Fibroblast of lung (primary cell): ENCODE measurements around the gene SMG6.

Source experiments
- CTCF ChIP-seq, 2 donors: IDR thresholded peaks in 1 of 2; conservative IDR thresholded peaks in 1 of 2; 1 replicate in 1 of 2; 2 replicates in 1 of 2; pipeline ENCODE4 v1.5.1; 2011 to 2012; ENCODE audit warnings: low read length in 2 of 2, control low read depth in 1 of 2, inconsistent platforms in 1 of 2, low read depth in 1 of 2, mild to moderate bottlenecking in 1 of 2
- EZH2 ChIP-seq: IDR thresholded peaks from 2 replicates; pipeline ENCODE4 v1.5.1; 2012; ENCODE audit warnings: low read length, control low read depth, mild to moderate bottlenecking; ENCODE audit errors: missing control alignments

GRCh38 chr17:2050300-2051060 lies 253.1 kb downstream of the SMG6 start:
- TF ChIP-seq CTCF (conservative IDR thresholded peaks at IDR 0.05 in 1 of 2, IDR thresholded peaks at IDR 0.05 in 1 of 2; ENCODE audit: low read depth in 1 of 2, low read length in 2 of 2) = no peak
- no peak for TF ChIP-seq EZH2
